A673 (cell line): ENCODE data around the gene LGR6. TPM values are rescaled to one million over a fixed set of nuclear protein-coding genes. Genes with fewer than 3 reads are reported as not detected.

Source experiments
- BruUV-seq: library from RNA; stranded (reverse); fragments of 400-500 nt; replicated peaks from 2 replicates; lab custom pipeline; 2021; lab: Mats Ljungman, UMichigan
- CTCF ChIA-PET: fragments of 300-600 bp; sonication (Branson Sonifier 250); formaldehyde crosslinking; loops from one replicate; lab custom pipeline; 2022; ENCODE audit warnings: antibody characterized with exemption; lab: Charles Lee
- POLR2A ChIA-PET: fragments of 300-600 bp; sonication (Branson Sonifier 250); formaldehyde crosslinking; loops from one replicate; lab custom pipeline; 2022; ENCODE audit warnings: antibody characterized with exemption; ENCODE audit not compliant: low non-redundant PET; lab: Charles Lee
- DNase-seq: peaks from one replicate; pipeline ENCODE4 v3.0.0-alpha.2; 2015; ENCODE audit warnings: low spot score
- H3K27ac ChIP-seq: fragments of 200-600 bp; sonication (generic); 2 replicates; pipeline ENCODE4 v1.5.1; 2016; ENCODE audit warnings: mixed run types, low read depth, mild to moderate bottlenecking, mixed read lengths, antibody characterized with exemption, low read length; ENCODE audit not compliant: poor library complexity, severe bottlenecking
- H3K27me3 ChIP-seq: fragments of 200-600 bp; sonication (generic); replicated peaks from 2 replicates; pipeline ENCODE4 v1.6.1; 2017; ENCODE audit warnings: mixed run types, low read depth, mild to moderate bottlenecking, mixed read lengths, antibody characterized with exemption, low read length; ENCODE audit not compliant: insufficient read depth, poor library complexity
- H3K36me3 ChIP-seq: fragments of 200-600 bp; sonication (generic); 2 replicates; pipeline ENCODE4 v1.6.1; 2016; ENCODE audit warnings: mixed run types, mild to moderate bottlenecking, mixed read lengths, antibody characterized with exemption, low read length; ENCODE audit not compliant: insufficient read depth, poor library complexity, severe bottlenecking
- H3K4me1 ChIP-seq: fragments of 200-600 bp; sonication (generic); 2 replicates; pipeline ENCODE4 v1.6.1; 2017; ENCODE audit warnings: mixed run types, mild to moderate bottlenecking, mixed read lengths, antibody characterized with exemption, low read length; ENCODE audit not compliant: insufficient read depth, poor library complexity, severe bottlenecking
- H3K4me3 ChIP-seq: fragments of 200-600 bp; sonication (generic); 2 replicates; pipeline ENCODE4 v1.5.1; 2016; ENCODE audit warnings: low read depth, mixed run types, mild to moderate bottlenecking, mixed read lengths, low read length; ENCODE audit not compliant: poor library complexity, severe bottlenecking
- H3K9me3 ChIP-seq: fragments of 200-600 bp; sonication (generic); 2 replicates; pipeline ENCODE4 v1.6.1; 2016; ENCODE audit warnings: mixed run types, low read depth, mild to moderate bottlenecking, mixed read lengths, antibody characterized with exemption, low read length; ENCODE audit not compliant: poor library complexity, severe bottlenecking
- EZH2 ChIP-seq: fragments of 200-600 bp; sonication (generic); IDR thresholded peaks from 2 replicates; pipeline ENCODE4 v1.6.1; 2017; ENCODE audit warnings: borderline replicate concordance, low read depth, mild to moderate bottlenecking, mixed read lengths, antibody characterized with exemption, low read length; ENCODE audit not compliant: poor library complexity, severe bottlenecking
- intact Hi-C: fragments of 100-400 bp; cut with micrococcal nuclease; formaldehyde crosslinking; loops from one replicate; pipeline ENCODE4 v1.10.0; 2022; ENCODE audit not compliant: unreplicated experiment
- total RNA-seq: library from RNA; stranded (reverse); gene quantifications from 2 replicates; pipeline ENCODE4 v1.2.3, GENCODE V29; 2021
- TF ChIP-seq, protein P1 (sequence below): fragments of 300-800, 200-600 bp; sonication (generic); conservative IDR thresholded peaks from 2 replicates; pipeline ENCODE4 v1.5.1; 2017; ENCODE audit warnings: low read depth, mild to moderate bottlenecking, antibody characterized with exemption, low read length, moderate library complexity, mixed read lengths

Gene LGR6
- total RNA-seq, 1 experiment from 2014 or later = not detected

DNA sequence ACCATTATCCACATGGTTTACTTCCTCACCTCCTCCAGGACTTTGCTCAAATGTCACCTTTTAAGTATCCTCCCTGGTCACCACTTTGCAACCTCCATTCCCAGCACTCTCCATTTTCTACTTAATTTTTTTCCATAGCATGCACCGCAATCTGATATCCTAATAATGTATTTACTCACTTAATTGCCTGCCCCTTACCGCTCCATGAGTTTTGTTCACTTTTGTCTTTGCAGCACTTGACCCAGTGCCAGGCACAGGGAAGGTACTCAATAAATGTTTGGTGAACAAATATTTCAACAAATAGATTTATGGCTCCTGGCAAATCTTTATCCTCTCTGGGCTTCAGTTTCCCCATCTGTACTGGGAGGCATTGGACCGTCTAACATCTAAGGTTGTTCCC lies 94.6 kb downstream of the LGR6 start:
- POLR2A ChIA-PET = no interaction called here
- BruUV-seq = no TSS peak
- Histone ChIP-seq H3K4me3 (no peak overlapping the region), H3K9me3 (no peaks in the 10 kb centered on the region), H3K4me1 (peaks cover 7% of the 10 kb centered on the region), H3K27me3 (no peaks in the 10 kb centered on the region), H3K36me3 (no peaks in the 10 kb centered on the region), H3K27ac (no peak overlapping the region)
- DNase-seq = no peak
- intact Hi-C loops = no loop called here
- TF ChIP-seq EZH2 = no peak
- CTCF ChIA-PET = no interaction called here

DNA sequence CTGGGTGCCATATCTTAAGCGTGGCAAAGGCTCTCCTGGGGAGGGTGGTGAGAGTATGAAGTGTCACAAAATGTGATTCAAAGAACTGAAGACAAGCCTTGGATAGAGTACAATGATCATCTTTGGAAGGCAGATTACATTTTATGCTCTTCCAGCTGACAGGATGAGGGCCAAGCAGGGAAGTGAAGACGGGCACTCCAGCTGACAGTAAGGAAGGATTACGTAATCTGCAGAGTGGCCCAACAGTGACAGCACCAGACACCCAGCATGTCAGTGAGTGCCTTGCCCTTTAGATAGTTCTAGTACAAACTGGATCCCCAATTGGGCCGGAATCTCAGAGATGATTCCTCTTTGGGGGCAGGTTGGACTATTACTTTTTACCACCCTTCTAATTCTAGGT lies 95.4 kb downstream of the LGR6 start:
- CTCF ChIA-PET = no interaction called here
- TF ChIP-seq EZH2 = no peak
- TF ChIP-seq, protein P1, sequence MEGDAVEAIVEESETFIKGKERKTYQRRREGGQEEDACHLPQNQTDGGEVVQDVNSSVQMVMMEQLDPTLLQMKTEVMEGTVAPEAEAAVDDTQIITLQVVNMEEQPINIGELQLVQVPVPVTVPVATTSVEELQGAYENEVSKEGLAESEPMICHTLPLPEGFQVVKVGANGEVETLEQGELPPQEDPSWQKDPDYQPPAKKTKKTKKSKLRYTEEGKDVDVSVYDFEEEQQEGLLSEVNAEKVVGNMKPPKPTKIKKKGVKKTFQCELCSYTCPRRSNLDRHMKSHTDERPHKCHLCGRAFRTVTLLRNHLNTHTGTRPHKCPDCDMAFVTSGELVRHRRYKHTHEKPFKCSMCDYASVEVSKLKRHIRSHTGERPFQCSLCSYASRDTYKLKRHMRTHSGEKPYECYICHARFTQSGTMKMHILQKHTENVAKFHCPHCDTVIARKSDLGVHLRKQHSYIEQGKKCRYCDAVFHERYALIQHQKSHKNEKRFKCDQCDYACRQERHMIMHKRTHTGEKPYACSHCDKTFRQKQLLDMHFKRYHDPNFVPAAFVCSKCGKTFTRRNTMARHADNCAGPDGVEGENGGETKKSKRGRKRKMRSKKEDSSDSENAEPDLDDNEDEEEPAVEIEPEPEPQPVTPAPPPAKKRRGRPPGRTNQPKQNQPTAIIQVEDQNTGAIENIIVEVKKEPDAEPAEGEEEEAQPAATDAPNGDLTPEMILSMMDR = no peak

DNA sequence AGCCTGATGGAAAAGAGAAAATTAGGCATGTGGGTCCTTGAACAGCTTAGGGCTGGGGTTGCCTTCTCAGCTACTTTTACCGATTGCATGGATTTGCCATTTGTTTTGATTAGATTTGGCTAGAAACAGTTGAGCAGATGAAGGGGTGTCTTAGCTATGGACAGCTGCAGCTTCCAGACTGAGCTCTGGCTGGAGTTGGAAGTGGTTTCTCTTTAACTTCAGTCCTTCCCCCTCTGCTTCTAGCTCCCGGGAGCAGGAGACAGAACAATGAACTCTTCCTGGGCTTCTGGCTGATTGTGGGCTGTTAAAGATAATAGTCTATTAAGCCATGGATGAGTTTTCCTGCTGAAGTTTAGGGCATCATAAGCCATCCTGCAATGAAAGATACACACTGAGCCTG lies 97.4 kb downstream of the LGR6 start:
- Histone ChIP-seq H3K4me1 (no peaks in the 10 kb centered on the region), H3K27ac (no peak overlapping the region), H3K27me3 (no peaks in the 10 kb centered on the region), H3K36me3 (no peaks in the 10 kb centered on the region), H3K4me3 (no peak overlapping the region), H3K9me3 (no peaks in the 10 kb centered on the region)
- DNase-seq = no peak
- CTCF ChIA-PET = no interaction called here
- POLR2A ChIA-PET = no interaction called here
- no TSS peak for BruUV-seq
- intact Hi-C loops = no loop called here
- TF ChIP-seq, protein P1 = no peak
- no peak for TF ChIP-seq EZH2

More for the DNA sequence above, 95.4 kb downstream of the LGR6 start:
- DNase-seq = no peak
- no peak overlapping the region for H3K4me3 ChIP-seq
- POLR2A ChIA-PET = interaction anchor here (0.6 kb wide), 1 partner anchor 20 kb away, joined by 3 read pairs; no protein-coding TSS in a partner anchor
- H3K27ac ChIP-seq = no peak overlapping the region
- H3K27me3 ChIP-seq = no peaks in the 10 kb centered on the region
- no peaks in the 10 kb centered on the region for H3K4me1 ChIP-seq
- BruUV-seq = no TSS peak
- intact Hi-C loops = no loop called here
- no peaks in the 10 kb centered on the region for H3K36me3 ChIP-seq
- no peaks in the 10 kb centered on the region for H3K9me3 ChIP-seq
